ENCODE data around the gene DNAH3. TPM values are rescaled to one million over a fixed set of nuclear protein-coding genes. Genes with fewer than 3 reads are reported as not detected.

Gene DNAH3
- total and polyA plus RNA-seq, 2 experiments from 2014 or later, result 0.70 to 1.3 TPM

- H3K27ac ChIP-seq (ENCODE audit: low read depth), result no peak overlapping the region
- H3K4me3 Mint-ChIP-seq, result no peak overlapping the region
- TF ChIP-seq CTCF (conservative IDR thresholded peaks at IDR 0.05; ENCODE audit: low read depth in 2 of 2) (no peak), REST (IDR thresholded peaks at IDR 0.05; ENCODE audit: unreplicated experiment) (no peak), CREB1 (CRISPR knock-in tag; IDR thresholded peaks at IDR 0.05; ENCODE audit: low read depth) (no peak), JUNB (IDR thresholded peaks at IDR 0.05; ENCODE audit: unreplicated experiment) (no peak), ZNF462 (CRISPR knock-in tag; IDR thresholded peaks at IDR 0.05) (no peak), NANOG (IDR thresholded peaks at IDR 0.05; ENCODE audit: borderline replicate concordance) (no peak), ZNF331 (CRISPR knock-in tag; IDR thresholded peaks at IDR 0.05; ENCODE audit: low read depth) (no peak), EZH2 (IDR thresholded peaks at IDR 0.05; ENCODE audit: low read depth, unreplicated experiment) (no peak), ETS1 (IDR thresholded peaks at IDR 0.05) (no peak)
Observed at GRCh38 chr16:21161211-21161610, 10.6 kb upstream of the DNAH3 start.

More at GRCh38 chr16:21161211-21161610, 10.6 kb upstream of the DNAH3 start:
- Histone ChIP-seq H3F3A (replicated peaks; ENCODE audit: low read depth) (no peaks in the 10 kb centered on the region), H3K79me2 (replicated peaks; ENCODE audit: insufficient read depth) (peaks cover 37% of the 10 kb centered on the region), H2AFZ (no peak overlapping the region), H3K4me3 (no peak overlapping the region), H3K27me3 (ENCODE audit: insufficient read depth) (peaks cover 10% of the 10 kb centered on the region; the same call in 1 of the 2 replicates), H3K4me2 (no peak overlapping the region), H3K36me3 (ENCODE audit: insufficient read depth) (peaks cover 39% of the 10 kb centered on the region), H3K4me1 (ENCODE audit: insufficient read depth) (peaks cover 20% of the 10 kb centered on the region), H3K9me2 (ENCODE audit: insufficient read depth) (no peaks in the 10 kb centered on the region), H4K20me1 (replicated peaks; ENCODE audit: insufficient read depth) (peaks cover 21% of the 10 kb centered on the region)
- H3K36me3 Mint-ChIP-seq (ENCODE audit: low read depth), result peaks cover 43% of the 10 kb centered on the region
- ATAC-seq (no peak), DNase-seq (ENCODE audit: low spot score) (no peak)
- peaks cover 9% of the 10 kb centered on the region for H3K27me3 Mint-ChIP-seq (ENCODE audit: insufficient read depth, low read depth, poor library complexity)
- peaks cover 18% of the 10 kb centered on the region for H3K4me1 Mint-ChIP-seq
- H3K9me3 Mint-ChIP-seq, result no peaks in the 10 kb centered on the region
- no peak overlapping the region for H3K27ac Mint-ChIP-seq

Data from GM23338 (cell line).